Measurements from ENCODE around the gene ARMC5. TPM values are rescaled to one million over a fixed set of nuclear protein-coding genes. Genes with fewer than 3 reads are reported as not detected.

Gene ARMC5
- total RNA-seq, 2 donors from 2014 or later, result 10.0 to 20.3 TPM

DNA sequence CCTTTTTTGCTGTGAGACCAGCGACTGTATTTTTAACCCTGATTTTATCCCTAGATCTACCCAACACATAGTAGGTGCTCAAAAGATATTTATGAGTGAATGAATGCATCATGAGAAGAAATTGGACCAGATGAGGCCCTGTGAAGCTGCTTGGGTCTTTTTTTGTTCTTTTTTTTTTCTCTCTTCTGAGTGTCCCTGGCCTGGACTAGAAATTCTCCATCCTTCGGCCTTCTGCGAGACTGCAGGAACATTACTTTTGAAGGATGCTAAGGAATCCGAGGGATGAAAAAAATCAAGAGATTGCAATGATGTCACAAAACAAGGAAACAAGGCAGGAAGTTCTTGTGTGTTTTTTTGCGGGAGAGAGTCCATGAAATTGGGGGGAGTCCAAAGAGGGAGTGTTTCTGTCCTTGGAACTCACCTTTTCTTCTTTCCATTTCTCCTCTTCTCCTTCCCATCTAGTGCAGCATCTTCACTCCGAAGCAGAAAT, 49.5 kb downstream of the ARMC5 start:
- 13% methylated on average over 6 of the region's 6 CpGs for WGBS
- DNase-seq (ENCODE audit: low spot score), result no peak
- peaks cover 8% of the 10 kb centered on the region for H3K4me1 ChIP-seq (replicated peaks)
- no peaks in the 10 kb centered on the region for H3K27me3 ChIP-seq (replicated peaks; ENCODE audit: insufficient read depth)
- peak overlapping the region; percentile 82 to 88 for H3K27ac ChIP-seq
- H3K9me3 ChIP-seq, result no peaks in the 10 kb centered on the region
- H3K36me3 ChIP-seq, result no peaks in the 10 kb centered on the region
- intact Hi-C loops (cut with DNase I), result loop anchor here (5.0 to 10.0 kb wide), 2 partner anchors 194 to 366 kb away; partner anchors contain the start of gene ZNF267
- peak overlapping the region; percentile 89 to 92 for H3K4me3 ChIP-seq
- TF ChIP-seq POLR2A (IDR thresholded peaks at IDR 0.05), result no peak
- no peak for TF ChIP-seq POLR2AphosphoS5 (IDR thresholded peaks at IDR 0.05)
- TF ChIP-seq, protein P1, sequence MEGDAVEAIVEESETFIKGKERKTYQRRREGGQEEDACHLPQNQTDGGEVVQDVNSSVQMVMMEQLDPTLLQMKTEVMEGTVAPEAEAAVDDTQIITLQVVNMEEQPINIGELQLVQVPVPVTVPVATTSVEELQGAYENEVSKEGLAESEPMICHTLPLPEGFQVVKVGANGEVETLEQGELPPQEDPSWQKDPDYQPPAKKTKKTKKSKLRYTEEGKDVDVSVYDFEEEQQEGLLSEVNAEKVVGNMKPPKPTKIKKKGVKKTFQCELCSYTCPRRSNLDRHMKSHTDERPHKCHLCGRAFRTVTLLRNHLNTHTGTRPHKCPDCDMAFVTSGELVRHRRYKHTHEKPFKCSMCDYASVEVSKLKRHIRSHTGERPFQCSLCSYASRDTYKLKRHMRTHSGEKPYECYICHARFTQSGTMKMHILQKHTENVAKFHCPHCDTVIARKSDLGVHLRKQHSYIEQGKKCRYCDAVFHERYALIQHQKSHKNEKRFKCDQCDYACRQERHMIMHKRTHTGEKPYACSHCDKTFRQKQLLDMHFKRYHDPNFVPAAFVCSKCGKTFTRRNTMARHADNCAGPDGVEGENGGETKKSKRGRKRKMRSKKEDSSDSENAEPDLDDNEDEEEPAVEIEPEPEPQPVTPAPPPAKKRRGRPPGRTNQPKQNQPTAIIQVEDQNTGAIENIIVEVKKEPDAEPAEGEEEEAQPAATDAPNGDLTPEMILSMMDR (IDR thresholded peaks at IDR 0.05), result no peak

DNA sequence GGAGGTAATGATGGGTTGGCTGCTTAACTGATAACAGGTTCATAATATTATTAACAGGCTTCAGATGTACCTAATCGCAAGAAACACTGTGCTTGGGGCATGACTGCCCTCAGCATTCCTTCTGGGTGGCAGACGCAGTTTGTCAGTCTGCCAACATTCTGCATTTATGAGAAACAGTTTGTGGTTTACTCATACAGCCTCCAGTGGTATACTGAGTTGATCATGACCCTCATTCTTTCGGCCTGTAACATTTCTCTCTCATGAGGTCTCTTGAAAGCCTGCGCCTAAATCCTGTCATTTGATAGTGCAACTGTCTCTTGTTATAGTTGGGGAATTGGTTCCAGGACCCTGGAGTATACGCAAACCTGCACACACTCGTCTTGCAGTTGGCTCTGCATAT, 53.8 kb downstream of the ARMC5 start:
- H3K27ac ChIP-seq, result no peak overlapping the region
- no peaks in the 10 kb centered on the region for H3K4me1 ChIP-seq (replicated peaks)
- H3K4me3 ChIP-seq, result no peak overlapping the region
- no peaks in the 10 kb centered on the region for H3K27me3 ChIP-seq (replicated peaks; ENCODE audit: insufficient read depth)
- WGBS, result 49% methylated on average over 6 of the region's 6 CpGs
- H3K9me3 ChIP-seq, result no peaks in the 10 kb centered on the region
- no peak for DNase-seq (ENCODE audit: low spot score)
- intact Hi-C loops (cut with DNase I), result no loop called here
- no peaks in the 10 kb centered on the region for H3K36me3 ChIP-seq
- TF ChIP-seq POLR2AphosphoS5 (IDR thresholded peaks at IDR 0.05) (no peak), POLR2A (IDR thresholded peaks at IDR 0.05) (no peak)
- TF ChIP-seq, protein P1 (IDR thresholded peaks at IDR 0.05), result no peak

DNA sequence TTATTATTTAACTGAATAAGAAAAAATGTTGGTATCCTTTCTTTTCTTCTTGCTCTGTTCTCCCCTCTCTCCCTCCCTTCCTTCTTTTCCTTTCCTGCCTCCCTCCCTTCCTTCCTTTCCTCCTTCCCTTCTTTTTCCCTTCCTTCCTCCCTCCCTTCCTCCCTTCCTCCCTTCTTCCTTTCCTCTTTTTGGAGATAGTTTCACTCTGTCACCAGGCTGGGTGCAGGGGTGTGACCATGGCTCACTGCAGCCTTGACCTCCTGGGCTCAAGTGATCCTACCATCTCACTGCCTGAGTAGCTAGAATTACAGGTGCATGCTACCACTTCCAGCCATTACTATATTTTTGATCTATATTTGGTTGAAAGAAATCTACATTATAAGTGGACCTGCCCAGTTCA, 54.6 kb downstream of the ARMC5 start:
- intact Hi-C loops (cut with DNase I), result no loop called here

More for the DNA sequence above, 54.6 kb downstream of the ARMC5 start:
- no peak for DNase-seq (ENCODE audit: low spot score)
- TF ChIP-seq, protein P1 (IDR thresholded peaks at IDR 0.05), result no peak
- Histone ChIP-seq H3K27me3 (replicated peaks; ENCODE audit: insufficient read depth) (no peaks in the 10 kb centered on the region), H3K4me3 (no peak overlapping the region), H3K4me1 (replicated peaks) (no peaks in the 10 kb centered on the region), H3K36me3 (no peaks in the 10 kb centered on the region), H3K9me3 (no peaks in the 10 kb centered on the region), H3K27ac (no peak overlapping the region)

Other genes starting within 250 kb of the ARMC5 start
- gene TRIM72, start 245.4 kb upstream of the ARMC5 start, total RNA-seq, result 1 to 10 TPM in 1 of 2 donors, under 1 TPM in 1; 0.23 to 3.9 TPM
- not detected for gene PYDC1, start 242.4 kb upstream of the ARMC5 start, total RNA-seq
- 1 to 10 TPM in 1 of 2 donors, under 1 TPM in 1; 0.36 to 5.1 TPM for gene ITGAM, start 199.5 kb upstream of the ARMC5 start, total RNA-seq
- gene ITGAX, start 104.3 kb upstream of the ARMC5 start, total RNA-seq, result 1 to 10 TPM; 2.0 to 3.7 TPM
- gene ITGAD, start 66.2 kb upstream of the ARMC5 start, total RNA-seq, result not detected
- gene COX6A2, start 31.1 kb upstream of the ARMC5 start, total RNA-seq, result 1 to 10 TPM in 1 of 2 donors, not detected in 1; 3.9 TPM
- 1 to 10 TPM; 1.2 to 3.3 TPM for gene ZNF843, start 16.7 kb upstream of the ARMC5 start, total RNA-seq
- gene TGFB1I1, start 12.7 kb downstream of the ARMC5 start, total RNA-seq, result 100 to 1,000 TPM in 1 of 2 donors, 10 to 100 TPM in 1; 62.0 to 115 TPM
- under 1 TPM; 0.55 to 0.62 TPM for gene SLC5A2, start 23.6 kb downstream of the ARMC5 start, total RNA-seq
- 100 to 1,000 TPM; 142 to 153 TPM for gene RUSF1, start 48.9 kb downstream of the ARMC5 start, total RNA-seq
- not detected for gene AHSP, start 68.4 kb downstream of the ARMC5 start, total RNA-seq